OCI-LY7 (cell line): ENCODE data around the gene COBL. TPM values are rescaled to one million over a fixed set of nuclear protein-coding genes. Genes with fewer than 3 reads are reported as not detected.

Experiments
- BruUV-seq: library from RNA; stranded (reverse); fragments of 400-500 nt; replicated peaks from 2 replicates; lab custom pipeline; 2021; lab: Mats Ljungman, UMichigan
- CTCF ChIA-PET: fragments of 300-600 bp; sonication (Branson Sonifier 250); formaldehyde crosslinking; loops from one replicate; lab custom pipeline; 2022; ENCODE audit warnings: antibody characterized with exemption; ENCODE audit not compliant: unreplicated experiment; lab: Charles Lee
- POLR2A ChIA-PET: fragments of 300-600 bp; sonication (Branson Sonifier 250); formaldehyde crosslinking; loops from one replicate; lab custom pipeline; 2022; ENCODE audit warnings: antibody characterized with exemption; lab: Charles Lee
- DNase-seq: peaks from one replicate; pipeline ENCODE4 v3.0.0-alpha.2; 2015; ENCODE audit warnings: low spot score
- H2AFZ ChIP-seq: fragments of 200-600 bp; sonication (generic), shearing (Covaris generic); 2 replicates; pipeline ENCODE4 v1.6.1; 2014; ENCODE audit warnings: mild to moderate bottlenecking, antibody characterized with exemption, low read length, moderate library complexity
- H3K27ac ChIP-seq: fragments of 200-600 bp; sonication (generic); 2 replicates; pipeline ENCODE4 v1.5.1; 2014; ENCODE audit warnings: mixed run types, low read depth, mild to moderate bottlenecking, moderate library complexity, low read length, inconsistent platforms; ENCODE audit not compliant: poor library complexity, severe bottlenecking
- H3K36me3 ChIP-seq: fragments of 200-600 bp; sonication (generic); 2 replicates; pipeline ENCODE4 v1.6.1; 2014; ENCODE audit warnings: mild to moderate bottlenecking, antibody characterized with exemption, low read length, moderate library complexity, mixed read lengths; ENCODE audit not compliant: insufficient read depth
- H3K4me1 ChIP-seq: fragments of 200-600 bp; sonication (generic); 2 replicates; pipeline ENCODE4 v1.5.1; 2014; ENCODE audit warnings: mild to moderate bottlenecking, low read length; ENCODE audit not compliant: insufficient read depth, poor library complexity, severe bottlenecking
- H3K4me2 ChIP-seq: fragments of 200-600 bp; sonication (generic); 2 replicates; pipeline ENCODE4 v1.6.1; 2014; ENCODE audit warnings: mild to moderate bottlenecking, low read length
- H3K4me3 ChIP-seq: fragments of 200-600 bp; sonication (generic); 2 replicates; pipeline ENCODE4 v1.5.1; 2014; ENCODE audit warnings: mild to moderate bottlenecking, low read depth, low read length; ENCODE audit not compliant: poor library complexity, severe bottlenecking
- H3K79me2 ChIP-seq: fragments of 200-600 bp; sonication (generic); 2 replicates; pipeline ENCODE4 v1.6.1; 2016; ENCODE audit warnings: low read depth, mild to moderate bottlenecking, low read length, moderate library complexity, mixed read lengths; ENCODE audit not compliant: insufficient read depth
- H3K9me2 ChIP-seq: fragments of 200-600 bp; sonication (generic); 2 replicates; pipeline ENCODE4 v1.6.1; 2016; ENCODE audit warnings: mild to moderate bottlenecking, low read length, mixed read lengths; ENCODE audit not compliant: insufficient read depth
- H3K9me3 ChIP-seq: fragments of 200-600 bp; sonication (generic); 2 replicates; pipeline ENCODE4 v1.6.1; 2014; ENCODE audit warnings: mild to moderate bottlenecking, mixed run types, low read length, mixed read lengths
- H4K20me1 ChIP-seq: fragments of 200-600 bp; sonication (generic); 2 replicates; pipeline ENCODE4 v1.6.1; 2014; ENCODE audit warnings: mild to moderate bottlenecking, antibody characterized with exemption, low read length, moderate library complexity, mixed read lengths; ENCODE audit not compliant: insufficient read depth
- CTCF ChIP-seq: fragments of 200-600 bp; sonication (generic); conservative IDR thresholded peaks from 2 replicates; pipeline ENCODE4 v1.5.1; 2014; ENCODE audit warnings: mild to moderate bottlenecking, antibody characterized with exemption, low read length, moderate library complexity, mixed read lengths
- EZH2phosphoT487 ChIP-seq: fragments of 200-600 bp; sonication (generic); IDR thresholded peaks from 2 replicates; pipeline ENCODE4 v1.6.1; 2018; ENCODE audit warnings: low read depth, borderline replicate concordance, mild to moderate bottlenecking, mixed run types, antibody characterized with exemption, low read length, moderate library complexity, mixed read lengths
- intact Hi-C: fragments of 100-400 bp; cut with micrococcal nuclease; formaldehyde crosslinking; loops from one replicate; pipeline ENCODE4 v1.10.0; 2022; ENCODE audit not compliant: unreplicated experiment
- total RNA-seq, 2 experiments: library from RNA; depleted of rRNA in 1 of 2; stranded (reverse); fragments of >200 nt in 1 of 2; shearing (Covaris generic) in 1 of 2; gene quantifications; 2 replicates each; pipeline ENCODE4 v1.2.3, GENCODE V29; 2014 to 2022

COBL gene
- total RNA-seq, 2 experiments from 2014 or later = not detected

- DNase-seq = no peak
- H2AFZ ChIP-seq = no peak overlapping the region
- no peaks in the 10 kb centered on the region for H3K9me3 ChIP-seq
- intact Hi-C loops = no loop called here
- ChIA-PET CTCF (no interaction called here), POLR2A (no interaction called here)
- no peak overlapping the region for H3K4me2 ChIP-seq
- no peaks in the 10 kb centered on the region for H3K79me2 ChIP-seq
- no TSS peak for BruUV-seq
- TF ChIP-seq CTCF = no peak
- no peak for TF ChIP-seq EZH2phosphoT487
- H3K27ac ChIP-seq = no peak overlapping the region
- no peaks in the 10 kb centered on the region for H3K36me3 ChIP-seq
- H3K9me2 ChIP-seq = no peaks in the 10 kb centered on the region
- no peaks in the 10 kb centered on the region for H4K20me1 ChIP-seq
- H3K4me1 ChIP-seq = no peaks in the 10 kb centered on the region
- H3K4me3 ChIP-seq = no peak overlapping the region
Observed at GRCh38 chr7:51085034-51085692, 231.4 kb downstream of the COBL start.

GRCh38 chr7:51084121-51084520 lies 232.5 kb downstream of the COBL start:
- Histone ChIP-seq H3K9me2 (no peaks in the 10 kb centered on the region), H3K27ac (no peak overlapping the region), H3K9me3 (no peaks in the 10 kb centered on the region), H3K36me3 (no peaks in the 10 kb centered on the region), H2AFZ (no peak overlapping the region), H3K4me1 (no peaks in the 10 kb centered on the region), H3K79me2 (no peaks in the 10 kb centered on the region), H3K4me3 (no peak overlapping the region), H4K20me1 (no peaks in the 10 kb centered on the region), H3K4me2 (no peak overlapping the region)
- BruUV-seq = no TSS peak
- intact Hi-C loops = no loop called here
- TF ChIP-seq CTCF (no peak), EZH2phosphoT487 (no peak)
- POLR2A ChIA-PET = no interaction called here
- no peak for DNase-seq
- CTCF ChIA-PET = no interaction called here

GRCh38 chr7:51082940-51083533 lies 233.6 kb downstream of the COBL start:
- Histone ChIP-seq H3K9me2 (no peaks in the 10 kb centered on the region), H3K4me3 (no peak overlapping the region), H3K36me3 (no peaks in the 10 kb centered on the region), H2AFZ (no peak overlapping the region), H3K9me3 (no peaks in the 10 kb centered on the region), H3K4me2 (no peak overlapping the region), H3K27ac (no peak overlapping the region), H3K4me1 (no peaks in the 10 kb centered on the region), H4K20me1 (no peaks in the 10 kb centered on the region), H3K79me2 (no peaks in the 10 kb centered on the region)
- TF ChIP-seq CTCF = no peak
- BruUV-seq = no TSS peak
- POLR2A ChIA-PET = no interaction called here
- CTCF ChIA-PET = no interaction called here
- intact Hi-C loops = no loop called here
- no peak for DNase-seq
